ENCODE data around the gene LENG8. TPM values are rescaled to one million over a fixed set of nuclear protein-coding genes. Genes with fewer than 3 reads are reported as not detected.

Gene LENG8
- total and polyA plus RNA-seq, 4 experiments from 2014 or later, result 3.1 to 565 (median 273) TPM

DNA sequence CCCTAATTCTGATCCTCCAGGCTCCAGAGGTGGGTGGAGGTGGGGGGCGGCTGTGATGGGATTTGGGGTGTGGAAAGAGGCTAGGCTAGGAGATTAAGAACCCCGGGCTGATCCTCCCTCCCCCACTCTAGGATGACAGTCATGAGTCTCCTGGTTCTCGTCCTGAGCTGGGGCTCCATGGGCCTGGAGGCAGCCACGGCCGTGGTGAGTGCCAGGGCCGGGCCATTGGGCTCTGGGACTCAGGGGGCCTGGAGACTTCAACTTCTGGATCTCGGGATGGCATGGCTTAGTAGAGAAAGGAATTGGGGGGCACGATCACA lies 19.9 kb upstream of the LENG8 start:
- no peak for DNase-seq
- H3K4me1 ChIP-seq (ENCODE audit: insufficient read depth, low read length), result peaks cover 13% of the 10 kb centered on the region
- Mint-ChIP-seq H3K36me3 (no peaks in the 10 kb centered on the region), H3K27ac (no peak overlapping the region), H3K27me3 (peaks cover 4 to 24% of the 10 kb centered on the region in 2 donors), H3K4me3 (peak overlapping the region in 2 of 8 donors; percentile 45 to 46), H3K4me1 (peaks cover 2 to 12% (median 3%) of the 10 kb centered on the region in 4 donors), H3K9me3 (no peaks in the 10 kb centered on the region)
- intact Hi-C loops (cut with micrococcal nuclease), result no loop called here
- no peaks in the 10 kb centered on the region for H3K36me3 ChIP-seq (ENCODE audit: insufficient read depth, low read length)
- peaks cover 13% of the 10 kb centered on the region for H3K27me3 ChIP-seq (ENCODE audit: insufficient read depth, low read length)
- H3K4me3 ChIP-seq (ENCODE audit: low read length in 2 of 2), result no peak overlapping the region
- no peaks in the 10 kb centered on the region for H3K9me3 ChIP-seq (ENCODE audit: control insufficient read depth in 1 of 2, low read length in 2 of 2)
- CTCF ChIA-PET (ENCODE audit: partially characterized antibody), result no interaction called here
- POLR2A ChIA-PET (ENCODE audit: partially characterized antibody), result interaction anchor here (1.7 kb wide), 1 partner anchor 10 kb away, joined by 7 read pairs; no protein-coding TSS in a partner anchor
- H3K27ac ChIP-seq (ENCODE audit: low read depth, low read length), result no peak overlapping the region

DNA sequence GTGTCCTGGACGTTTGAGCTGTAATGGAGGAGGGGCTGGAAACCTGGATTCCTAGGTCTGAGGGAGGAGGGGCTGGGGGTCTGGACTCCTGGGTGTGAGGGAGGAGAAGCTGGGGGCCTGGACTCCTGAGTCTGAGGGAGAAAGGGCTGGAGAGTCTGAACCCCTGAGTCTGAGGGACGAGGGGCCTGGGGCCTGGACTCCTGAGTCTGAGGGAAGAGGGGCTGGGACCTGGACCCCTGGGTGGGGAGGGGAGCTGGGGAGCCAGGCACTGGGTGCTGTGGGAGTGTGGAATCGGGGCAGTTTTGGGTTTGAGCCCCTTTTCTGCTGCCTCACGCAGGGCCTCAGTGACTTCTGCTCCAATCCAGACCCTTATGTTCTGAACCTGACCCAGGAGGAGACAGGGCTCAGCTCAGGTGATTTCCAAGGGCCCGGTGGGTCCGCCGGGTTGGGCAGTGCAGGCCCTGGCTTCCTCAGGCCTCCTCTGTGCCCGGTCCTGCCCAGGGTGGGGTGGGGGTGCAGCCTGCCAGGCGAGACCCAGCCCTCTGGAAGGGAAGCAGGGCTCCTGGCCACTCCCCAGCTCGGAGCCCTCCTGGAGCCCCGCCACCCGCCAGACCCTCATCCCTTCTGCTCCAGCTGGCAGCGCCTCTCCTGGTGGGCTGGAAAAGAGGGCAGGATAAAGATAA lies 19.3 kb upstream of the LENG8 start:
- intact Hi-C loops (cut with micrococcal nuclease), result no loop called here
- peaks cover 5 to 17% (median 7%) of the 10 kb centered on the region in 4 donors for H3K4me1 Mint-ChIP-seq
- Histone ChIP-seq H3K4me3 (ENCODE audit: low read length in 2 of 2) (no peak overlapping the region), H3K27ac (ENCODE audit: low read depth, low read length) (no peak overlapping the region), H3K9me3 (ENCODE audit: control insufficient read depth in 1 of 2, low read length in 2 of 2) (no peaks in the 10 kb centered on the region), H3K27me3 (ENCODE audit: insufficient read depth, low read length) (peaks cover 13% of the 10 kb centered on the region), H3K36me3 (ENCODE audit: insufficient read depth, low read length) (no peaks in the 10 kb centered on the region), H3K4me1 (ENCODE audit: insufficient read depth, low read length) (peaks cover 13% of the 10 kb centered on the region)
- H3K36me3 Mint-ChIP-seq, result no peaks in the 10 kb centered on the region
- peaks cover 4 to 23% of the 10 kb centered on the region in 2 donors for H3K27me3 Mint-ChIP-seq
- DNase-seq, result no peak
- peak overlapping the region in 4 of 8 donors; percentile 24 to 46 (median 36) for H3K4me3 Mint-ChIP-seq
- H3K27ac Mint-ChIP-seq, result no peak overlapping the region
- H3K9me3 Mint-ChIP-seq, result no peaks in the 10 kb centered on the region
- ChIA-PET CTCF (ENCODE audit: partially characterized antibody) (no interaction called here), POLR2A (ENCODE audit: partially characterized antibody) (interaction anchor here (1.2 to 1.7 kb wide), 2 partner anchors 10 to 32 kb away, joined by 3 to 7 read pairs; no protein-coding TSS in a partner anchor)

DNA sequence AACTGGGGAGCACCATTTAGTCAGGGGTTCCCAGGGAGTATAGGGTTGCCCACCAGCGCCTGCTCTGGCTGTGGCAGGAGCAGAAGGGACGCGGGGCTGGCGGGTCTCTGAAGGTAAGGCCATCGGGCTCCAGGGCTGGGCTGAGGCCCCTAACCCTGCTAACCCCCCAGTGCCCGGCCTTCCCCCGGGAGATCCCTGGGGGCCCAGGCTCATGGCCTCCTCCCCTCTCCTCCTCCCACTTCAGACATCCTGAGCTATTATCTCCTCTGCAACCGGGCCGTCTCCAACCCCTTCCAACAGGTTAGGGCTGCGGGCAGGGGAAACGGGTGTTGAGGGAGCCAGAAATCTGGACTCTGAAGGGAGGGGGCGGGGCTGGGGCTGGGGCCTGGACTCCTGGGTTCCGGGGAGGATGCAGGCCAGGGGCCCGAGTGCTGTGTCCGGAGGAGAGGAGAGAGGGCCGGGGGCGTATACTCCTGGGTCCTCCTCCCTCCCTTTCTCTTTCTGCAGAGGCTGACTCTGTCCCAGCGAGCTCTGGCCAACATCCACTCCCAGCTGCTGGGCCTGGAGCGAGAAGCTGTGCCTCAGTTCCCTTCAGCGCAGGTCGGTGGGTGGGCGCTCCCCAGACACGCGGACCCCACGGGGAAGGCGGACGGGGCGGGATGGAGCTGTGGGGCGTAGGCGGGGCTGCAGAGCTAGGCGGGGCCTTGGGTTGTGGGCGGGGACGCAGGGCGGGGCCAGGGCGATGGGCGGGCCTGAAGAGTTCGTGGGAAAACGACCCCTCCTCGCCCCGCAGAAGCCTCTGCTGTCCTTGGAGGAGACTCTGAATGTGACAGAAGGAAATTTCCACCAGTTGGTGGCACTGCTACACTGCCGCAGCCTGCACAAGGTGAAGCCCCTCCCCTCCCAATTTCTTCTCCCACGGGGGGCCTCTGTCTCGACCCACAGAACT lies 18.4 kb upstream of the LENG8 start:
- H3K27me3 ChIP-seq (ENCODE audit: insufficient read depth, low read length), result peaks cover 13% of the 10 kb centered on the region
- Mint-ChIP-seq H3K4me3 (peak overlapping the region in 6 of 8 donors; percentile 35 to 82 (median 64)), H3K9me3 (no peaks in the 10 kb centered on the region), H3K4me1 (peaks cover 9 to 23% (median 12%) of the 10 kb centered on the region in 4 donors), H3K27ac (peak overlapping the region in 2 of 7 donors; percentile 35 to 46), H3K36me3 (no peaks in the 10 kb centered on the region), H3K27me3 (peaks cover 4 to 18% of the 10 kb centered on the region in 2 donors)
- intact Hi-C loops (cut with micrococcal nuclease), result no loop called here
- DNase-seq, result peak in 3 of 5 donors; percentile 19 to 24 (median 22)
- ChIA-PET CTCF (ENCODE audit: partially characterized antibody) (no interaction called here), POLR2A (ENCODE audit: partially characterized antibody) (interaction anchor here (0.6 to 1.7 kb wide), 3 partner anchors 9 to 157 kb away, joined by 3 to 7 read pairs (median 3); no protein-coding TSS in a partner anchor)
- H3K9me3 ChIP-seq (ENCODE audit: control insufficient read depth in 1 of 2, low read length in 2 of 2), result no peaks in the 10 kb centered on the region
- H3K27ac ChIP-seq (ENCODE audit: low read depth, low read length), result no peak overlapping the region
- H3K36me3 ChIP-seq (ENCODE audit: insufficient read depth, low read length), result no peaks in the 10 kb centered on the region
- H3K4me1 ChIP-seq (ENCODE audit: insufficient read depth, low read length), result peaks cover 13% of the 10 kb centered on the region
- H3K4me3 ChIP-seq (ENCODE audit: low read length in 2 of 2), result no peak overlapping the region

DNA sequence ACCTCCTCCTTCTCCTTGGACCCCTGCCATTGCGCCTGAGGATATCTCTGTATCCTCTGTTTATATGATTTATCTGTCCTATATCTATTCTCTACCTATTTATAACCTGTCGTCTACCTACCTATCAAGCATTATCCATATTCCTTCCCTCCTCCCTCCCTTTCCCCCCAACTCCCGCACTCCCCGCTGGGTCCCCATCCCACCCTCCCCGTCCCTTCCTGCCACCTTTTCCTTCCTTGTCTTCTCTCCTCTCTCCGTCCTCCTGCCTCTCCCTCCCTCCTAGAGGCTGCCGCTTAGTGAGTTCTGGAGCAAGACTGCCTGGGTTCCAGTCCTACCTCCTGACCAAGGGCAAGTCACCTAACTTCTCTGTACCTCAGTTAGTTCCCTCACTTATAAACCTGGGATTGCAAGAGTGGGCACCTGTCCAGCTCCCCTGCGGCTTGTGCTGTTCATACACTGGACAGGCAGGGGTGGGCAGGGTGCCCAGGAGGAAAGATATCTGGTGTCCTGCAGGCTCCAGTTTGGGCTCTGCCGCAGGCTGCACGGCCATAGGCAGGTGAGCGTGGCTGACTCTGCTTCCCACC lies 17.7 kb upstream of the LENG8 start:
- no peak overlapping the region for H3K27ac ChIP-seq (ENCODE audit: low read depth, low read length)
- H3K27me3 ChIP-seq (ENCODE audit: insufficient read depth, low read length), result peaks cover 9% of the 10 kb centered on the region
- no peaks in the 10 kb centered on the region for H3K36me3 ChIP-seq (ENCODE audit: insufficient read depth, low read length)
- no peaks in the 10 kb centered on the region for H3K36me3 Mint-ChIP-seq
- CTCF ChIA-PET (ENCODE audit: partially characterized antibody), result no interaction called here
- peak overlapping the region in 6 of 8 donors; percentile 35 to 82 (median 64) for H3K4me3 Mint-ChIP-seq
- no peak for DNase-seq
- intact Hi-C loops (cut with micrococcal nuclease), result no loop called here
- POLR2A ChIA-PET (ENCODE audit: partially characterized antibody), result interaction anchor here (1.2 kb wide), 1 partner anchor 31 kb away, joined by 3 read pairs; no protein-coding TSS in a partner anchor
- peaks cover 4 to 10% of the 10 kb centered on the region in 2 donors for H3K27me3 Mint-ChIP-seq
- H3K9me3 Mint-ChIP-seq, result no peaks in the 10 kb centered on the region
- H3K4me1 ChIP-seq (ENCODE audit: insufficient read depth, low read length), result peaks cover 13% of the 10 kb centered on the region
- peak overlapping the region in 1 of 7 donors; percentile 46 for H3K27ac Mint-ChIP-seq
- H3K4me1 Mint-ChIP-seq, result peaks cover 9 to 25% (median 12%) of the 10 kb centered on the region in 4 donors
- H3K9me3 ChIP-seq (ENCODE audit: control insufficient read depth in 1 of 2, low read length in 2 of 2), result no peaks in the 10 kb centered on the region
- no peak overlapping the region for H3K4me3 ChIP-seq (ENCODE audit: low read length in 2 of 2)

DNA sequence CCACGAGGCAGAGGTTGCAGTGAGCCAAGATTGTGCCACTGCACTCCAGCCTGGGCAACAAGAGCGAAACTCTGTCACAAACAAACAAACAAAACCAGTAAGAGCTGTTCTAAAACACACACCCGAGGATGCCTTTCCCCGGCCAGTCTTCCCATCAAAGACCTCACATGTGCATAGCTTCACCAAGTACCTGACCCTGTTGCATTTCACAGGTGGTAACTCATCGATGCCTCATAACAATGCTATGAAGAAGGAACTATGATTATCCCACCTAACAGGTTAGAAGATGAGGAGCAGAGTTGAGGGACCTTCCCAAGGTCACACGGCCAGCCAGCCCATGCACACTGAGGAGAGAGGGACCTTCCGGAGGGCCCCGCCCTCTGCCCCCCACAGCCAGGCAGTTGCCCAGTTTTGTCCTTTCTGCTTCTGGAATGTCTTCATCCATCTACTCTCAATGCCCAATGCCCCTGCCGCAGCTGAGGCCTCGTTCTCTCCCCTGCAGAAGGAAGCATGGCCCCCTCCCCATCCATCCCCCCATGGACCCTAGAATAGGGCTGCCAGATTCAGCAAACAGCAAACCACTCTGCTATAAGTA lies 16.8 kb upstream of the LENG8 start:
- H3K27me3 Mint-ChIP-seq, result peaks cover 0 to 5% of the 10 kb centered on the region in 2 donors
- H3K4me1 ChIP-seq (ENCODE audit: insufficient read depth, low read length), result peaks cover 13% of the 10 kb centered on the region
- peak overlapping the region in 1 of 8 donors; percentile 7 for H3K4me3 Mint-ChIP-seq
- H3K36me3 Mint-ChIP-seq, result peaks cover 0 to 2% of the 10 kb centered on the region in 2 donors
- intact Hi-C loops (cut with micrococcal nuclease), result no loop called here
- no peaks in the 10 kb centered on the region for H3K36me3 ChIP-seq (ENCODE audit: insufficient read depth, low read length)
- no peak for DNase-seq
- peaks cover 9 to 32% (median 12%) of the 10 kb centered on the region in 4 donors for H3K4me1 Mint-ChIP-seq
- peaks cover 6% of the 10 kb centered on the region for H3K27me3 ChIP-seq (ENCODE audit: insufficient read depth, low read length)
- H3K27ac ChIP-seq (ENCODE audit: low read depth, low read length), result no peak overlapping the region
- no peaks in the 10 kb centered on the region for H3K9me3 Mint-ChIP-seq
- H3K9me3 ChIP-seq (ENCODE audit: control insufficient read depth in 1 of 2, low read length in 2 of 2), result no peaks in the 10 kb centered on the region
- no peak overlapping the region for H3K27ac Mint-ChIP-seq
- ChIA-PET POLR2A (ENCODE audit: partially characterized antibody) (no interaction called here), CTCF (ENCODE audit: partially characterized antibody) (interaction anchor here (1.0 kb wide), 1 partner anchor 111 kb away, joined by 3 read pairs; no protein-coding TSS in a partner anchor)
- H3K4me3 ChIP-seq (ENCODE audit: low read length in 2 of 2), result no peak overlapping the region

DNA sequence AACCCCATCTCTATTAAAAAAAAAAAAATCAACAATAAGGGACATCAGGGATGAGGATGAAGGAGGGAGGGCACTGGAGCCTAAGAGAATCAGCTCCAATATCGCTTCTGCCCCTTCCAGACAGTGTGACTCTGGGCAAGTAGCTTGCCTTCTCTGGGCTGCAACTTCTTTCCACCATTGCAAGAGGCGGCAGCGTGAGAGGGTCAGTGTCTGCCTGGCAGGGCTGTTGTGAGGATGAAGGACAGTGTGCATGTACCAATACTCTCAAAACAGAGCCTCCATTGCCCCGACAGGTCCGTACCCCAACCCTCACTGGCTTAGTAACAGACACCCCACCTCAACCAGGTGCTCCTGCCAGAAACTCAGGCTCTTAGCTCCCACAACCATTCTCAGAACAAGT lies 15.3 kb upstream of the LENG8 start:
- H3K27ac ChIP-seq (ENCODE audit: low read depth, low read length), result no peak overlapping the region
- CTCF ChIA-PET (ENCODE audit: partially characterized antibody), result no interaction called here
- POLR2A ChIA-PET (ENCODE audit: partially characterized antibody), result interaction anchor here (1.7 kb wide), 1 partner anchor 15 kb away, joined by 8 read pairs; the partner anchor contains the start of gene LENG8

More for the DNA sequence above, 15.3 kb upstream of the LENG8 start:
- no peak overlapping the region for H3K4me3 Mint-ChIP-seq
- DNase-seq, result no peak
- intact Hi-C loops (cut with micrococcal nuclease), result no loop called here
- peaks cover 10 to 41% (median 14%) of the 10 kb centered on the region in 4 donors for H3K4me1 Mint-ChIP-seq
- H3K27me3 Mint-ChIP-seq, result peaks cover 0 to 5% of the 10 kb centered on the region in 2 donors
- H3K9me3 Mint-ChIP-seq, result no peaks in the 10 kb centered on the region
- H3K9me3 ChIP-seq (ENCODE audit: control insufficient read depth in 1 of 2, low read length in 2 of 2), result no peaks in the 10 kb centered on the region
- H3K27ac Mint-ChIP-seq, result no peak overlapping the region
- H3K36me3 ChIP-seq (ENCODE audit: insufficient read depth, low read length), result no peaks in the 10 kb centered on the region
- peaks cover 0 to 4% of the 10 kb centered on the region in 2 donors for H3K36me3 Mint-ChIP-seq
- peaks cover under 1% of the 10 kb centered on the region for H3K27me3 ChIP-seq (ENCODE audit: insufficient read depth, low read length)
- no peak overlapping the region for H3K4me3 ChIP-seq (ENCODE audit: low read length in 2 of 2)
- peaks cover 13% of the 10 kb centered on the region for H3K4me1 ChIP-seq (ENCODE audit: insufficient read depth, low read length)

Data from CD4-positive, alpha-beta memory T cell (primary cell).